Right lobe of liver (tissue), 6 donors: ENCODE data around the gene TBX1. TPM values are rescaled to one million over a fixed set of nuclear protein-coding genes. Genes with fewer than 3 reads are reported as not detected.

Experiments used
- ATAC-seq, 4 donors: fragments of 200-7000 bp; cut with Tn5 transposase; one replicate each; pipeline ENCODE4 v1.9.1; 2020; ENCODE audit warnings: mild to moderate bottlenecking in 4 of 4, moderate library complexity in 4 of 4
- DNase-seq, 3 donors: peaks; one replicate each; pipeline ENCODE4 v3.0.0-alpha.2; 2020
- H3K27ac ChIP-seq, 3 donors: fragments of 200-600 bp; one replicate each; pipeline ENCODE4 v1.8.0; 2022
- H3K27me3 ChIP-seq, 2 donors: fragments of 200-600 bp; one replicate each; pipeline ENCODE4 v1.8.0; 2022
- H3K36me3 ChIP-seq, 4 donors: fragments of 200-600 bp; sonication (generic) in 1 of 4; one replicate each; pipeline versions ENCODE4 v1.5.1 to v1.8.0; 2017 to 2022; ENCODE audit warnings: control low read depth in 1 of 4
- H3K4me1 ChIP-seq, 4 donors: fragments of 200-600 bp; sonication (generic) in 1 of 4; one replicate each; pipeline versions ENCODE4 v1.5.1 to v1.8.0; 2017 to 2022; ENCODE audit warnings: control low read depth in 1 of 4
- H3K4me3 ChIP-seq, 3 donors: fragments of 200-600 bp; one replicate each; pipeline ENCODE4 v1.8.0; 2022
- H3K9me3 ChIP-seq, 4 donors: fragments of 200-600 bp; sonication (generic) in 1 of 4; one replicate each; pipeline versions ENCODE4 v1.5.1 to v1.8.0; 2017 to 2022; ENCODE audit warnings: control low read depth in 1 of 4
- CTCF ChIP-seq, 4 donors: fragments of 200-600 bp in 3 of 4; fragments of 450-650 bp in 1 of 4; IDR thresholded peaks; one replicate each; pipeline versions ENCODE4 v1.5.1 to v1.8.0; 2016 to 2022; ENCODE audit warnings: antibody characterized with exemption in 4 of 4, mild to moderate bottlenecking in 2 of 4
- POLR2A ChIP-seq: fragments of 450-650 bp; IDR thresholded peaks from one replicate; pipeline ENCODE4 v1.6.1; 2017; ENCODE audit warnings: antibody characterized with exemption, mild to moderate bottlenecking
- WGBS: methylation state at CpG from one replicate; pipeline ENCODE4 v1.1.6; 2018; ENCODE audit warnings: low coverage, low lambda C conversion rate; ENCODE audit not compliant: insufficient coverage; ENCODE audit errors: missing lambda C conversion rate; 5-methylcytosine and 5-hydroxymethylcytosine counted together
- intact Hi-C, 2 donors: fragments of 100-400 bp; cut with DNase I; formaldehyde crosslinking; loops; one replicate each; pipeline versions ENCODE4 v1.11.2 to v1.14.1; 2022
- total RNA-seq, 6 experiments: library from RNA; depleted of rRNA in 2 of 6; stranded (reverse); fragments of >200 nt in 2 of 6; fragmentation: NEBNext Ultra II Directional in 3 of 6; extraction: Animal tissue kit (Norgen Biotek cat#: 25700) in 3 of 6; gene quantifications; one replicate each; pipeline versions ENCODE4 v1.1.0 to v1.2.4, GENCODE V29; 2016 to 2023
- donor health status: DM: no; HTN: yes; CAD: no.
- donor health status: DM: no; HTN: no; CAD: no.
- donor health status: DM: no; HTN: no; CAD: no.
- donor health status: DM: no; HTN: yes; CAD: no.
- donor health status: DM: no; HTN: yes; CAD: no.

The TBX1 gene
- total RNA-seq, 6 experiments from 2014 or later, result 0.24 to 0.37 (median 0.30) TPM; not detected in 2

GRCh38 chr22:19727310-19728150 is 33.0 kb upstream of the TBX1 start:
- intact Hi-C loops, result no loop called here
- TF ChIP-seq POLR2A (no peak), CTCF (IDR thresholded peaks at IDR 0.05) (no peak)
- no peak overlapping the region for H3K27ac ChIP-seq
- DNase-seq, result no peak
- ATAC-seq, result no peak
- H3K27me3 ChIP-seq, result peaks cover 0 to 13% of the 10 kb centered on the region in 2 donors
- no peaks in the 10 kb centered on the region for H3K9me3 ChIP-seq
- H3K4me3 ChIP-seq, result no peak overlapping the region
- WGBS, result 49% methylated on average over 45 of the region's 61 CpGs
- peaks cover 0 to 22% (median 0%) of the 10 kb centered on the region in 4 donors for H3K4me1 ChIP-seq
- H3K36me3 ChIP-seq, result no peaks in the 10 kb centered on the region

- TF ChIP-seq CTCF (IDR thresholded peaks at IDR 0.05) (no peak), POLR2A (no peak)
- no peaks in the 10 kb centered on the region for H3K9me3 ChIP-seq
- peaks cover 0 to 15% (median 0%) of the 10 kb centered on the region in 4 donors for H3K4me1 ChIP-seq
- DNase-seq (no peak), ATAC-seq (no peak)
- no peaks in the 10 kb centered on the region for H3K36me3 ChIP-seq
- intact Hi-C loops, result no loop called here
- WGBS, result no CpG with 5 or more reads among the region's 6 CpGs
- no peak overlapping the region for H3K4me3 ChIP-seq
- peaks cover 0 to 5% of the 10 kb centered on the region in 2 donors for H3K27me3 ChIP-seq
- no peak overlapping the region for H3K27ac ChIP-seq
These were observed 32.3 kb upstream of the TBX1 start for GRCh38 chr22:19728271-19728670.

- intact Hi-C loops, result no loop called here
- Histone ChIP-seq H3K4me3 (no peak overlapping the region), H3K27ac (no peak overlapping the region), H3K9me3 (no peaks in the 10 kb centered on the region), H3K4me1 (peaks cover 0 to 9% (median 0%) of the 10 kb centered on the region in 4 donors), H3K27me3 (no peaks in the 10 kb centered on the region), H3K36me3 (no peaks in the 10 kb centered on the region)
- no peak for DNase-seq
- WGBS, result no CpG with 5 or more reads among the region's 10 CpGs
- TF ChIP-seq CTCF (IDR thresholded peaks at IDR 0.05), result no peak
- TF ChIP-seq POLR2A, result no peak
- ATAC-seq, result no peak
These were observed 31.7 kb upstream of the TBX1 start for GRCh38 chr22:19728836-19729235.

GRCh38 chr22:19729507-19729906 is 31.1 kb upstream of the TBX1 start:
- Histone ChIP-seq H3K36me3 (no peaks in the 10 kb centered on the region), H3K27ac (no peak overlapping the region), H3K27me3 (no peaks in the 10 kb centered on the region), H3K4me3 (no peak overlapping the region), H3K9me3 (no peaks in the 10 kb centered on the region), H3K4me1 (peaks cover 0 to 7% (median 0%) of the 10 kb centered on the region in 4 donors)
- ATAC-seq (no peak), DNase-seq (no peak)
- WGBS, result no CpG with 5 or more reads among the region's 9 CpGs
- no peak for TF ChIP-seq POLR2A
- no peak for TF ChIP-seq CTCF (IDR thresholded peaks at IDR 0.05)
- intact Hi-C loops, result no loop called here
